HG02642 (cell line): Measurements from ENCODE around the gene STX16.

ENCODE experiments used
- ATAC-seq: cut with Tn5 transposase; IDR thresholded peaks from one replicate; pipeline ENCODE4 v1.9.1; 2021; ENCODE audit warnings: mild to moderate bottlenecking; ENCODE audit not compliant: unreplicated experiment, poor library complexity

The STX16 gene

GRCh38 chr20:58650776-58651558, at the start of gene STX16:
Gene STX16 (plus strand): TSS chr20:58651283. CDS start chr20:58652007, 724 bp downstream.
- ATAC-seq = peak; percentile 76

GRCh38 chr20:58602124-58602523, 49.0 kb upstream of the STX16 start:
- ATAC-seq = no peak

DNA sequence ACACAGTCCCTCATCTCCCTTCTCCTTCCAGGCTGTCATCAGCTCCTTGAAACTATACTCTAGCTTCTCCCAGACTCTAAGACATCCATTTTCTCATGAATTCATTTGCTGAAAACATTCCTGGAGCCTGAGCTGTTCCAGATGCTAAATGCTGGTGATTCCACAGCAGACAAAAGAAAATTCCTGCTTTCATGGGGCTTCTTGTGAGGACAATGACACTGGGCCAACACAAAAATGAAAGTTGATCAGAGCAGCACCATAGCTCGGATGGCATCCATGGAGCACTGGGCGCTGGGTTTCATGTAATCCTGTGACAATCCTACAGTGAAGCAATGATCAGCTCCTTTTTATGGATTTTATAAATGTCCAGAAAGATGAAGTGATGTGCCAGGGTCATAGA, 47.4 kb upstream of the STX16 start:
- no peak for ATAC-seq

DNA sequence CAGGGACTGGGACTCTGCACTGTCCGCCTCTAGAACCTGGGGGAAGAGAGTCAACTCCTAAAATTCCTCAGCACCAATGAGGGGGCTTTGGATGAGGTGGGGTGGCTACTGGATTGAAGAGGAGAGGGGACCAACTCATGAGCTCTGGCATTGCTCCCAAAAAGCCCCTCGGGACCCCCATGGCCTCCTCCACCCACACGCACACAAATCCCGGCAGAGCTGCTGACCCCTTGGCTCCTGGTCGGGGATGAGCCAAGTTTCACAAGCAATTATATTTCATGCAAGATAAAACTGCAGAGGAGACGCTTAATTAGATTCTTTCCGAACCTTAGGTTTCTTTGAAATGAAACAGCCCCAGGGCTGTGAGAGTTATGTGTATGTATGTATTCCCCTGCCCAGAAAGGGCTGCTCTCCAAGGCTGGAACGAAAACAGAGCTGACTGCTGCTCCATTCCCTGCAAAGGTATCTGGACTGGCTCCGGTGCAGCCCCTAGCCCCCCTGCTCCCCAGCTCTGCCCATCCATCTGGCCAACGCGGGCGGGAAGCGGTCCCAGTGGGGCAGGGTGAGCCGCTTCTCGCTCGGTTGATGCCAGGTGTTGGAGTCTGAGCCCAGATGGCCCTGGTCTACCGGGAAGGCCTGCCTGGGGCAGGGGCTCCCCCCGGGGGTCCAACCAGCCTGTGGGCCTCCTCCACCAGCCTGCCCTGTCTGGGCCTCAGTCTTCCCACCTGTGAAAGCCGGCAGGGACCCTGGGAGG, 46.8 kb upstream of the STX16 start:
- ATAC-seq = no peak

GRCh38 chr20:58605292-58606065, 45.6 kb upstream of the STX16 start:
- ATAC-seq = no peak

DNA sequence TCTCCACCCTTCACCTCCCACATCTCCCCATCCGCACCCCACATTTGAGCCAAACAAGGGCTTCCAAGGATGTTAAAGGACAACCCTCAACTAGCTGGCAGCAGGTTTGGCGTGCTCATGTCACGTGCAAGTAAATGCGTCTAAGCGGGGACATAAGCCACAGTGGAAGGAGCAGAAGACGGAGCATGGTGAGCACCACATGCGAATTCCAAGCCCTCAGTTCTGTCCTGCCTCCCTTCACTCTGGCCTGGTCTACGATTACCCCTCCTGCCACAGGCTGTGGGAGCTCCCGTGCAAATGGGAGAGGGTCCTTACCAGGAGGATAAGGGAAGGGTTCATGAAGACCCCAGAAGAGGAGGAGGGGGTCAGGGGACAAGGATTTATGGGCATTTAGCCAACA, 44.9 kb upstream of the STX16 start:
- no peak for ATAC-seq

GRCh38 chr20:58608096-58608840, 42.8 kb upstream of the STX16 start:
- ATAC-seq = no peak

- no peak for ATAC-seq
Observed at GRCh38 chr20:58609026-58609425, 42.1 kb upstream of the STX16 start.

GRCh38 chr20:58610071-58610800, 40.8 kb upstream of the STX16 start:
- ATAC-seq = no peak

- ATAC-seq = no peak
Observed at GRCh38 chr20:58610811-58611210, 40.3 kb upstream of the STX16 start.

GRCh38 chr20:58611236-58612030, 39.6 kb upstream of the STX16 start:
- no peak for ATAC-seq

DNA sequence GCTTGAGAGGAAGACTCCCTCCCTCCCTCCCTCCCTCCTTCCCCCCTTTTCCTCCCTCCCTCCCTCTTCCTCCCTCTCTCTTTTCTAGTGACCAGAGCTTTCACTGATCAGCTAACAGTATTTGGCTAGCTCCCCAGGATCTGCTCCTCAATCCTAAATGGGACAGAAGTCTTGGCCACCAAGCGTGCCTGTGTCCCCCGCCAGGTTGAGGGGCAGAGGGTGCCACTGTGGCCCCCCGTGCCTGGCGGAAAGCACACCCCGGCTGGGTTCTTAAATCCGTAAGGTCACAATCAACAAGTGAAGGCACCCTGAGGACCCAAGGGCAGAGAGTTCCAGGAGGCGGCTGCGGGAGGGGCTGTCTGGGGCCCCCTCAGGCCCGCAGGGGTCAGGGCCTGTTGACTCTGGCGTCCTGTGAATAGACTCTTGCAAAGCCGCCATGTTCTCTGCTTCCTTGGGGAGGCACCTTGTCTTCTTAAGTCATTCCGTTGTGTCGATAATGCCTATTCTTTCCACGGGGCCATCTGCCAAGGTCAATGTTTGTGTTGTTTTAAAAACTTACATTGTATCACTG, 38.9 kb upstream of the STX16 start:
- no peak for ATAC-seq

DNA sequence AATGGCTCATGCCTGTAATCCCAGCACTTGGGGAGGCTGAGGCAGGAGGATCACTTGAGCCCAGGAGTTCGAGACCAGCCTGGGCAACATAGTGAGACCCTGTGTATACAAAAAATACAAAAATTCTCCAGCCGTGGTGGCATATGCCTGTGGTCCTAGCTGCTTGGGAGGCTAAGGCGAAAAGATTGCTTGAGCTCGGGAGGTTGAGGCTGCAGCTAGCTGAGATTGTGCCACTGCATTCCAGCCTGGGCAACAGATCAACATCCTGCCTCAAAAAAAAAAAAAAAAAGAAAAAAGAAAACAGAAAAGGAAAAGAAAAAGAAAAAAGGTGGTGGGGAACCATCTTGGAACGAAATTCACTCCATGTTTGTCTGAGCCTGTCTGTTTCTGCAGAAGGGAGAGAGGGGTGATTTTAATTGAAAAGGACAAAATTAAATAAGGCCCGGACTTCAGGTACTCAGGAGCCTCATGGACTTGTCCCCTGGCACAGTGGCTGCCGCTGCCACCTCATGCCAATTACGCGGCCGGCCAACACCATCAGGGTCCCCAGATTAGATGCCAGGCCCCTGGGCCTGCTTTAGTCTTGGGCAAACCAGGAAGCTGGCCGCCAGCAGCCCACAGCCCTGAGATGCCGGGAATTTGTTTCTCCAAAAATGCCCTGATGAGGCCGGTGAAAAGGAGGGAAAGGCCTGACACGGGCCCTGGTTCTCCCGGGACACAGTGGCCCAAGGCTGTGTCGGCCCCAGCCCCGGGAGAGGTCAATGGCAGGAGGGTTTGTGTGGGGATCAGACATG, 37.8 kb upstream of the STX16 start:
- ATAC-seq = no peak

DNA sequence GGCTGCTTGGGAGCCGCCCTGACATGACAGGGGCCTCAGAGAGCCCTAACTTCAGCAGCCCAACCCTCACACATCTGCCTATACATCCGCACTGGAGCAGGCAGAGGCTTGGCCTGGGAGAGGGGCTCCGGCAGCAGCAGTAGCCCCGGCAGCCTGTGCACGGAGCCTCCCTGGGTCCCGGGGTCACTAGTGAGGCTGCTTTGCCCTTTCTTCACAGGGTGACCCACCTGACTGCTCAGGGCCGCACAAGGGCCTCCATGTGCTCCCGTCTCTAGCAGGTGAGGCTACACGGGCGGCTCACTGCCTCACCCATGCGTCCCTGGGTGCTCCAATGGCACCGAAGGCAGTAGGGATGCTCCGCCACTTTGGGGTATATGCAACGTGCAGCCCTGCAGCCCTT, 36.7 kb upstream of the STX16 start:
- ATAC-seq = no peak

GRCh38 chr20:58614984-58615760, 35.9 kb upstream of the STX16 start:
- no peak for ATAC-seq

DNA sequence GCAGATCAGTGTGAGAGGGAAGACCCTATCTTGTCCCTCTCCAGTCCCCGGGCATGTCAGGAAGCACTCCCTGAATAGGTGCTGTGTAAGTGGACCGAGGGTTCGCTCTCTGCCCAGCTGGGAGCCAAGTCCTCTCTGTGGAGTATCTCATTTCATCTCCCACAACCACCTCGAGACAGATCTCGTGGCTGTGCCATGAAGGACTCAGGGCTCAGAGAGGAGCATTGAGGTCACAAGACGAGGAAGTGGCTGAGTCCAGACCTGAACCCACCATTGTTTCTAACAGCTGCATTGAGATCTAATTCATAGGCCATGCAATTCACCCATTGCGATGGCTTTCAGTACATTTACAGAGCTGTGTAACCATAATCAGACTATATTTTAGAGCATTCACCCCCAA, 34.7 kb upstream of the STX16 start:
- ATAC-seq = no peak

- no peak for ATAC-seq
Observed at GRCh38 chr20:58617158-58617557, 33.9 kb upstream of the STX16 start.
